Right ventricle myocardium superior (tissue), 1 donor: ENCODE measurements around the gene NEK2. TPM values are rescaled to one million over a fixed set of nuclear protein-coding genes. Genes with fewer than 3 reads are reported as not detected.
A peak's percentile ranks its signal among the peaks of the same experiment; 100 is the strongest.
"Not testable (repeated sequence)": the region's sequence is repeated elsewhere in the genome, so short reads cannot be mapped to it uniquely, and the experiment has no call there.

ENCODE experiments used
- ATAC-seq: fragments of 200-7000 bp; cut with Tn5 transposase; one replicate; pipeline ENCODE4 v1.9.1; 2020; ENCODE audit warnings: mild to moderate bottlenecking; ENCODE audit not compliant: poor library complexity
- DNase-seq: peaks from one replicate; pipeline ENCODE4 v3.0.0-alpha.2; 2020
- intact Hi-C: fragments of 100-400 bp; cut with DNase I; formaldehyde crosslinking; loops from one replicate; pipeline ENCODE4 v1.11.2; 2022
- total RNA-seq: library from RNA; stranded (reverse); fragmentation: NEBNext Ultra II Directional; extraction: Animal tissue kit (Norgen Biotek cat#: 25700); gene quantifications from one replicate; pipeline ENCODE4 v1.2.1, GENCODE V29; 2021
- donor health status: DM: no; HTN: yes; CAD: no; lungs with severe emphysema.

NEK2 gene
- total RNA-seq, 1 donor from 2014 or later = not detected

GRCh38 chr1:211639475-211640300 lies 35.7 kb downstream of the NEK2 start:
- intact Hi-C loops = no loop called here
- ATAC-seq = no peak

GRCh38 chr1:211638689-211639101 lies 36.7 kb downstream of the NEK2 start:
- intact Hi-C loops = no loop called here
- ATAC-seq = no peak
- no peak for DNase-seq

More at GRCh38 chr1:211639475-211640300, 35.7 kb downstream of the NEK2 start:
- DNase-seq = no peak

DNA sequence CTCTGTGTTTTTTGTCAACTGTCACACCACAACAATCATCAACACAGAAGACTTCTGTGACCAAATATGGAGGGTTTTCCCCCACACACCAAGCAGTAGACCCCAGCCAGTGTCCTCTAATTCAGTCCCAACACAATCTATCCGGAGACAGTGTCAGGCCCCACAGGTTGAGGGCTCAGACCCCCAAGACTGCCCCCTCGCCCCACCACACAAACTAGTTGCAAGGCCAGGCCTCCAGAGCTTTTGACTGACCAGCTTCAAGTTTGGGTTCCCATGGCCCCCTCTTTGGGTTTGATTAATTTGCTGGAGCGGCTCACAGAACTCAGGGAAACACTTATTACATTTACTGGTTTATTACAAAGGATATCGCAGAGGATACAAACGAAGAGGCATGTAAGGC lies 37.2 kb downstream of the NEK2 start:
- ATAC-seq = no peak
- intact Hi-C loops = no loop called here
- no peak for DNase-seq

- intact Hi-C loops = no loop called here
- DNase-seq (no peak), ATAC-seq (no peak)
Observed at GRCh38 chr1:211637066-211637465, 38.4 kb downstream of the NEK2 start.

- intact Hi-C loops, ATAC-seq, DNase-seq: not testable (repeated sequence)
Observed at GRCh38 chr1:211636575-211637029, 38.8 kb downstream of the NEK2 start.

GRCh38 chr1:211635597-211636205 lies 39.7 kb downstream of the NEK2 start:
- no peak for DNase-seq
- intact Hi-C loops = no loop called here

GRCh38 chr1:211634931-211635330 lies 40.5 kb downstream of the NEK2 start:
- DNase-seq (no peak), ATAC-seq (no peak)
- intact Hi-C loops = no loop called here

More at GRCh38 chr1:211635597-211636205, 39.7 kb downstream of the NEK2 start:
- no peak for ATAC-seq

- intact Hi-C loops = no loop called here
- DNase-seq = no peak
Observed at GRCh38 chr1:211634461-211634860, 41.0 kb downstream of the NEK2 start.

GRCh38 chr1:211633524-211633846 lies 41.9 kb downstream of the NEK2 start:
- no peak for DNase-seq
- intact Hi-C loops = no loop called here
- no peak for ATAC-seq

More at GRCh38 chr1:211634461-211634860, 41.0 kb downstream of the NEK2 start:
- ATAC-seq = no peak

DNA sequence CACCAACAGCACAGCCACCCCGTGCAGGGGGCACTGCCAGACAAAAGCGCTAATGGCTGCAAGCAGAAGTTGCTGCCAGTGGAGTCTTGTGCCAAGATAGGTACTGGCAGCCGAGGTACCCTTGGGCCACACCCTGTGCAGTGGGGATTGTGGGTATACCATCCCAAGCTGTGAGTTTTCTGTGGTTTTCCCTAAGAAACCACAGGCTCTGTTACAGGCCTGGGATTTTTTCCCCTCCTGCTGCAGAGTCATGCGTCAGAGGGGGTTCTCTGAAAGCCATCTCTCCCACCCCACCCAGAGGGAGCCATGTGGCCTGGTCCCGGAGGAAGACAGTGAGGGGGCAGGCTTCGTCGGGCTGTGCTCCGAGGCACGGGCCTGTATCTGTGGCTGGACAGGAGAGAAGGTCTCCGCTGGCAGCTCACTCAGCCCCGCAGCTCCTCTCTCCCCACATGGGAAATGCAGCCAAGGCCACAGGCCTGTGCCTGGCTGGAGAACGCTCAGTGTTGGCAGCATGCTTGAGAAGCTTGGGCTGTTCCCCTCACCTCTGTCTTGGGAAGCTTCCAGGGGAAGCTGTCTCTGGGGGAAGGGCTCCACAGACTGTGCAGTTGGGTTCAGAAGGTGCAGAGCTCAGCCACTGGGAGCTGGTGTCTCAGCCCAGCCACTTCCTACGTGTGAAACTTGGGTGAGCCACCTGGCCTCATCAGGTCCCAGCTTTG lies 42.5 kb downstream of the NEK2 start:
- DNase-seq = peak; percentile 83
- ATAC-seq = peak; percentile 84

DNA sequence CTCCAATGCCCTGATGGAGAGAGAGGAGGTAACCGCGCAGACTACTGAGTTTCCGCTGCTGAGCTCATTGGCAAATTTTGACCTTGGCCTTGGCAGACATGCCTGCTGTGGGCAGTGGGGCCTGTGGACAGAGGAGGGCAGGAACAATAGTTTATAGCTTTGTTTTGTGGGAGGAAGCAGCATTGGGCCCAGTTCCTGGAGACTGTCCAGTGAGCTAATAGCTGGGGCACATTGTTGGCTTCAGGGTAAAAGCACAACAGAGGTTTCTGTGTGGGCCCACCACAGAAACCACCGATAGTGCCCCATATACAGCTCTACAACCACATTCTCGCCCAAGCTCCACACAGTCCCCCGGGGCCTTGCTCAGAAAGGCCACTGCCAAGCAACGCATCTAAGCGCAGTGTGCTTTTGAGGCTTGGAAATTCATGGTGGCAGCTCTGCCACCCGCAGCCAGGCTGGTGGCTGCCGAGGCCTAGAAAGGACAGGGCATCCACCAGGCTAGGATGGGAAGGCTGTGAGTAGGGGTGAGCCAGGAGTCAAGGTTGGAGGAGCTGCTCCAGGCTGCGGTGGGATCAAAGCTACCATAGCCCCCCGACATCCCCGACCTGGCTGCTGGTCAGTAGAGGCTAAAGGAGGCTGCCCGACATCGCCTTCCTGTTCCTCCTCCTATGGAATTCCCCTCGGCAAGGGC lies 43.2 kb downstream of the NEK2 start:
- intact Hi-C loops = no loop called here
- ATAC-seq (no peak), DNase-seq (no peak)

More for the DNA sequence above, 42.5 kb downstream of the NEK2 start:
- intact Hi-C loops = no loop called here

DNA sequence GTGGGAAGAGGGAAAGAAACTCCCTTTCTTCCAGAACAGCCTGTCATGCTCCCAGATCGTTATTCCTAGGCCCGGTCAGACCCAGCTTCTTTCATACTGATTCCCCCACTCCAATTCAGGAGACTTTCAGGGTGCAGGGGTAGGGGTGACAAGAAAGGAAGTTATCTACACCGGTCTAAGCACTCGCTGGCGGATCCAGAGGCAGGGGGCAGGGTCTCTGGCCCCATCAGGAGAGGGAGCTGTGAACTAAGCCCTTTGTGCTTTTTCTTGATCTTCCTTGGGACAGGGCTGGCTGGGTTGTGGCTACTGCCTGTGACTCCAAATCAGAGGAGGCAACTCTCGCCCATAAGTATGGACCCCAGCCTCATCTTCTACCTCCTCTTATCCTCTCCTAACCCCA lies 44.3 kb downstream of the NEK2 start:
- no peak for DNase-seq
- no peak for ATAC-seq
- intact Hi-C loops = no loop called here

DNA sequence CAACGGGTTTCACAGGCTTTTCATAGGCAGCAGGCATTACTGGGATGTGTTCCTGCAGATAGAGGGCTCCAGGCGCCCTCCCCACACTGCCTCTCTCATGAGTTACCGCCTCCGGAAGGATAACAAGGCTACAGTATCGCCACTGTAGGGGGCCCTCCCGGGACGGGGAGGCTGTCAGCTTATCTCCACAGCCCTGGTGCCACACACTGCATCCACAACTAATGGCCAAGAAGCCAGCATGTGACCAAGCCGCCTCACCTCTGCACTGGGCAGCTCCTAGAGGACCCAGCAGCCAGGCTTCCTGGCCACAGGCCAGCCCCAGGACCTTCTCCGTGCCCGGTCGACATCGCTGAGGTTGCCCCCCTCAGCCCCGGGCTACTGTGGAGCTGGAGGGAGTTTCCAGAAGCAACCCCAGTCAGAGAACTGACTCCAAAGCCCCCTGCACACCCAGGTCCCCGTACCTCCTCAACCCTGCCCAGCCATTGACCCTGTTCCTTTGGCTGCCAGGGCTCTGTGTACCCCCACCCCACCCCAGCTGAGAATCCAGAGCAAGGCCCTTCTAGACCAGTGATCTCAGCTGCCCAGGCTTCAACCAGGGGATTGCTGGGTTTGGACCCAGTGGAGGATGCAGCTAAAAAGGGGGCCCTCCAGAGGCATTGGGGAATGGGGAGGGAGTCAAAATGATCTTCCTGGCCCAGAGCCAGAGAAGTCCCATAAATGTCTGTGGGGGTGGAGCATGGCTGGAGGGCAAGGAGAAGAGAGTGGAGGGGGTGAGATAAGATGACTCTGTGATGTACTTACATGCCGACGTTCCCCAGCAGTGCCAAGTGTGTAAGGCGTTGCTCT lies 45.0 kb downstream of the NEK2 start:
- ATAC-seq (peak; percentile 71), DNase-seq (peak; percentile 76)

DNA sequence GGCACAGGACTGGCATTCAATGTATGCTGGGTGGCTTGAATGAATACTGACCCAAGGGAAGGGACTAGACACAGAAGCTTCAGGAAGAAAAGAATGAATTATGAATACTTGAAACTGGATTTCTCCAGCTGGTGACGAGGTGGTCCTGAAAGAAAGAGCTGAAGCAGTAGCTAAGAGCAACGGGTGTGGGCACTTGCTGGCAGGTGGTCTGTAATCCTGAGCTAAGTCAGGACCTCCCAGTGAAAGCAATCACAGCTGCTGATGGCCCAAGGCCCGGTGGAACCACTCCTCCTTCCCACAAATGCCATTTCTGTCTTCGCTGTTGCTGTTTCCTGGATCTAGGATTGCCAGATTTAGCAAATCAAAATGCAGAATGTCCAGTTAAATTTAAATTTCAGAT lies 47.0 kb downstream of the NEK2 start:
- ATAC-seq (no peak), DNase-seq (no peak)
- intact Hi-C loops = no loop called here

More for the DNA sequence above, 45.0 kb downstream of the NEK2 start:
- intact Hi-C loops = no loop called here

GRCh38 chr1:211627259-211627658 lies 48.2 kb downstream of the NEK2 start:
- no peak for DNase-seq
- intact Hi-C loops = no loop called here
- peak; percentile 40 for ATAC-seq

GRCh38 chr1:211625866-211626265 lies 49.6 kb downstream of the NEK2 start:
- DNase-seq, ATAC-seq, intact Hi-C loops: not testable (repeated sequence)

DNA sequence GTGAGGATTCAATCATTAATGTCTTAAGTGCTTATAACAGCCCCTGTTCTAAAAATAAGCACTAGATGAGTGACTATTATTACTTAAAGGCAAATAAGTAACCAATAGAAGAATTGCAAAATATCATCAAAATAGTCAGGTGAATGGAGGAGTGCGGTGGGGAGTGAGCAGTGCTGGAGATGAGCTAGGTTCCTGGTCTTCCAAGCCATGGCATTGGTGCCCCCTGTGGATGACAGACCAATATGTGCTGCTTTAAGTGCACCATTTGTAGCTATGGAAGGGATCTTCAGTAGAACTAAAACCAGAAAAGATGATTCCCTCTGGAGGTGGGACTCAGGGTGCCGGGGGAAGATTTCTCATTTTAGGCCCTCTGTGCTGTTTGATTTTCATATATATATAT lies 50.4 kb downstream of the NEK2 start:
- ATAC-seq (peak; percentile 67), DNase-seq (peak; percentile 61)
- intact Hi-C loops = no loop called here

GRCh38 chr1:211623515-211623914 lies 51.9 kb downstream of the NEK2 start:
- DNase-seq (no peak), ATAC-seq (no peak)
- intact Hi-C loops = no loop called here
